T-helper 2 cell (primary cell): ENCODE results near the gene GPR156.

ENCODE experiments used
- DNase-seq, 5 experiments: peaks; one replicate each; pipeline versions ENCODE4 v3.0.0 to v3.0.0-alpha.2; 2012 to 2022

Gene GPR156

DNA sequence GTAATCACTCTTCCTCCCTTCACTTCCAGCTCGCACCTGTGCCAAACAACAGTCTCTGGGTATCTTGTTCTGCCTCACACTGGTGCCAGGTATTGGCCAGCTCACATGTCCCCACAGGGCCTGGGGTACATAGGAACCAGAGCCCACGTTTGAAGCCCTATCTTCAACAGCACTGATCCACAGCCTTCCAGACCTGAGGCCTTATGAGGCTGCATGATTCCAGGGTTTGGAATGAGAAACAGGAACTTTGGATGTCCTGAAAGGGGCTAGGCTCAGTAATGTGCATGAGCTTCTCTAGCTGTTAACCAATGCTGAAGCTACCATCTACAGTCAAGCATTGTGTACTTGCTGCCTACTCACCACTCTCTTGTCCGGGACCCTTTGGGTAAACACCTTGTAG is 92.4 kb downstream of the GPR156 start:
- DNase-seq: no peak

DNA sequence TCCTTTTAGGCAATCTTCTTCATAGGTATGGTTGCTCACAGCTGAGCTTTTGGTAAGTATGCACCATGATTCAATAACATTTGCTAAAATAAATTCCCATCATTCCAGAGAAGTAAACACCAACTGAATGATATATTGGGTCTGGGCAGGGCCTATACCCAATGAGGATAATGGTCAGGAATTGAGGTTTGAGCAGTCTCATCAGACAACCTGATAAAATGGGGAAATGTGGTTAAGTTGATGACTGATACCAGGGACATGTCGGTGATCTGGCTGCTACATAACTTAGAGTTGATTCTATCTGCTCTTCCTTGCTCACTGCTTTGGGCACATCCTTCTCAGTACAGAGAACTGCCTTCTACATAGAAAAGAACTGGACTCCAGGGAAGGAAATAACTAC is 92.9 kb downstream of the GPR156 start:
- DNase-seq: no peak

DNA sequence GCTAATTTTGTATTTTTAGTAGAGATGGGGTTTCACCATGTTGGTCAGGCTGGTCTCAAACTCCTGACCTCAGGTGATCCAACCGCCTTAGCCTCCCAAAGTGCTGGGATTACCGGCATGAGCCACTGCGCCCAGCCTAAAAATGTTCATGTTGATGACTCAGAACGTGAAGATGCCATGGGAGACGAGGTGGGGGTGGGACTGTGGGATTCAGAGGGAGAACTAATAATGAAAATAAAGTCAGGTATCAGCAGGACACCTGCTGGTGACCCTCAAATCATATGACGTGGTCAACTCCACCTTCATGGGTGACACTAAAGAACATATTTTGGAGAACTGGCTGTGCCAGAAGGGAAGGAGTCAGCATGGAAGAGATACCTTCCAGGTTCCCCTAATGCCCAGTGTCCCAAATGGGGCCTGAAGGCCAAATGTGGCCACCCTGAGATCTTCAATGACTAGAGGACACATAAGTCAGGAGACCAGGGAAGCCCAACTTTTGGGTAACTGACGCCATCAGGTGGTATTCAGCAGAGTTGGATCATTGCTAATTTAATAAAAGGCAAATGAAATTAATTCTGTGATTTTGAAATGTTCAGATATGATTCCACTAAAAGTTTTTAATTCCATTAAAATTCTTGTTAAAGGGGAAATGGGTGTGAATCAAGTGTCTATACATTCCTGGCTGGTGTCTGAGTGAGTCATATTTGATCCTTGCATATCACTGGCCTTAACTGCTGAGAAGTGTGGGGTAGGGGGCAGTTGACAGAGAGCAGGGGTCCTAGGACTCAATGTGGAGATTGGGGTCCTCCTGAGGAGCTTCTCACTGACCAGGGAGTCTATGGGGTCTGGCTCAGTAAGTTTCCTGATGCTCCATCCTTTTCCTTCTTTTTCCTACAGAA is 102.2 kb downstream of the GPR156 start:
- DNase-seq: peak in 1 of 5 experiments; percentile 21

DNA sequence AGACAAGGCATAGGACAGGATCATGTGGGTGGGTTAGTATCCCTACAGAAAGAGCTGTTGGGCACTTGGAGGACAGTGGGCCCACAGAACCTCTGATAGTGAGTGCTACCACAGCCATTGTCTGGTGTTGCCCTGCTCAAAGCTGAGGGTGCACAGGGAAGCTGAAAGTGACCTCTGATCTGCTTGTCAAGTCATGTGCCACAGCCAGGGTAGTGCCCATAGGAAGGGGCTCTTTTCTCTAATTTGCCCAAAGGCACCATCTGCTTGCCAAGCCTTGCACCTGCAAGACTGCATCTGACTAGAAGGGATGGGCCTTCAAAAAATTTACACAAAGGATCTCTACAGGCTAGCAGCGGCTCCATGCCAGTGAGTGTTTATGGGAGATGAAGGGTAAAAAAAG is 103.4 kb downstream of the GPR156 start:
- peak in 1 of 5 experiments; percentile 8 for DNase-seq

DNA sequence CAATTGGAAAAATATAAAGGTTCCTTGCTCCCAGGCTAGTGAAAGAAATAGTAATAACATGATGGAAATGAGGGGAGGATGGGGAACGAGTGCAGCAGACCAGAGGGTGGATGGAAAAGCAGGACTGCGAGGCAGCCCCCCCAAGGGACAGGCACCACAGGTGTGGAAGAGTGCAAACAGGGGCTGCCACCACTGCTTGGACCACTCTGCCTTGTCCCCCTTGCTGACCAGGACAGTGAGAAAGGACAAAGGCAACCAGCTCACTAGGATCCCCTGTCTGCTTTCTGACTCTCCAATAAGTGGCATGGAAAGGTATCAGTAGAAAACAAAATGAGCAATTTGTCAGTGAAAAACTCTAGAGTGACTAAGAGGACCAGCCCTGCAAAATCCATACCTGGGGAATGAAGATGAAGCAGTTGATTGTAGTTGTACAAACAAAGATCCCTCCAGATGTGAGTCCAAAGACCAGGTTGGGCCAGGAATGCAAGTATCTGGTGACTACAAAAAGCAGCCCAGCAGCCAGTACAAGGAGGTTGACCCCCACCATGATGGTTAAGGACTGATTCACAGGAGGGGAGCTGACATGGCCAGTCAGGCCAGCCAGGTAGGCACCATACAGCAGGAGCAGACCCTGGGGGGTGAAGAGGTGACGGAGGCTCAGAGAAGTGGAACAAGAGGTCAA is 104.2 kb downstream of the GPR156 start:
- no peak for DNase-seq

DNA sequence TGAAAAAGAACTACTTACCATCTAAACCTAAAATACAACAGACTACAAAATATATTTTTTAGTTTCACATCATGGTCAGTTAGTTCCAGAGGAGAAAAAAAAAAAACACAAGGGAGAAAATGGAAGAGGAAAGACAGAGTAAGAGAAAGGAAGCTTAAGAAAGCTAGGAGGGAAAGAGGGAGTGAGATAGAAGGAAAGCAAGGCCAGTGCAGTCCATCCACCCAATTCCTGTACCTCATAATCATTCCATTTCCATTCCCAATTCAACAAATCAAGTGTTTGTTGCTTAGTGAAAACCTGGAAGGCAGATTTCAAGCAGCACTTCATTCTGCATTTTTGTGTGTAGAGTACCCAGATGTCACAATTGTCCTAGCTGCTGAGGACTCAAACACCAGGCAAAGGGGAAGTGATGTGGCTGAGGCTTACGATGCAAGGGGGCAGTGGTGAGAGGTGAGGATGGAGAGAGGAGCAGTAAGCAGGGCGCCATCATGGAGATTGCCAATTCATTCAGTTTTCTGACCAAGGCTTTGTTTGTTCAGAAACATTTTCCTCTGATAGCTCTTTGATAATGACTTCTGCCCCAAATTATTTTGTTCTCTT is 107.2 kb downstream of the GPR156 start:
- no peak for DNase-seq

DNA sequence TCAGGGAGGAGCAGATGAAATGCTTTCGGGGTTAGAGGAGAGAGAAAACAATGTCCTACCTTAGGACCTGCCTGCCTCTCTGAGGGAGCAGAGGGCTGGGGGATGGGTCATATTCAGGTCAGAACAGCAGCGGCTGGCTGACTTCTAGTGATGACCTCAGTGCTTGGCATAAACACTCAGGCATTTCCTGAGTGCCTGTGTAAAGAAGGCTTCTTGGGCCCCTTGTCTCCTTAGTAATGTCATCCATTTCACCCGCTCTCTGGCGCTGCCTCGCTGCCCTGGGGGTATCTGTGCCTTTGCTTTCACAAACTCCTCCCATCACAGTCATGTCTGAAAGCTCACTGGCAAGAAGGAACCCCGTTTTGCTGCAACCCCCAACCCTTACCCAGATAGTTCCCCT is 107.9 kb downstream of the GPR156 start:
- DNase-seq: no peak

DNA sequence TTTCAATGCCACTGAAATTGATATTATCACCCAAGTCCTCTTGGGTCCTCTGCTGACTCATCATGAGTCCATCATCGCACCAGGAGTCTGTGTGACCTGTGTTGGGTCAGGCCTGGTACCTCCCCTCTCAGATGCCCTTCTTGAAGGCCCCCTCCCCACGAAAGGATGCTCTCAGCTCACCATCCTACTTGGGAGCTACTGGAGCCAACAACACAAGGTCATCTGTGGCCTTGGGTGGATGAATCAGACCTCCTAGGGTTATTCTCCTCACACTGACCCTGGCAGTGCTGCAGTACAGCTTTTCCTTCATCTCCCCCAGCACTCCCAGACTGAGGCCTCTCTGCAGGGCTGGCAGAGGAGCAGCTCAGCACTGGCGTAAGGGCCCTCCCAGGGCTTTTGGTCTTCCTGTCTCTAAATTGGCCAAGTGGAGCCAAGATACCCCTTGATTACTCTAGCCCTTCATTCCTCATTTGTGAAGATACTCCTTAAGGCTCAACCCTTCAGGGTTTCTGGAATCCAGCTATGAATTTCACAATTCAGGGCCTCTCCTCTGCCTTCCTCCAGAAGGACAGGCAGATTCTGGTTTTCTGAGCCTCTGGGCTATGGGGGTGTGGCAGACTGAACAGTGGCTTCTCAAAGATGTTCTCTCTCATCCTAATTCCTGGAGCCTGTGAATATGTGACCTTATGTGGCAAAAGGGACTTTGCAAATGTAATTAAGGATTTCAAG is 110.0 kb downstream of the GPR156 start:
- DNase-seq: no peak

DNA sequence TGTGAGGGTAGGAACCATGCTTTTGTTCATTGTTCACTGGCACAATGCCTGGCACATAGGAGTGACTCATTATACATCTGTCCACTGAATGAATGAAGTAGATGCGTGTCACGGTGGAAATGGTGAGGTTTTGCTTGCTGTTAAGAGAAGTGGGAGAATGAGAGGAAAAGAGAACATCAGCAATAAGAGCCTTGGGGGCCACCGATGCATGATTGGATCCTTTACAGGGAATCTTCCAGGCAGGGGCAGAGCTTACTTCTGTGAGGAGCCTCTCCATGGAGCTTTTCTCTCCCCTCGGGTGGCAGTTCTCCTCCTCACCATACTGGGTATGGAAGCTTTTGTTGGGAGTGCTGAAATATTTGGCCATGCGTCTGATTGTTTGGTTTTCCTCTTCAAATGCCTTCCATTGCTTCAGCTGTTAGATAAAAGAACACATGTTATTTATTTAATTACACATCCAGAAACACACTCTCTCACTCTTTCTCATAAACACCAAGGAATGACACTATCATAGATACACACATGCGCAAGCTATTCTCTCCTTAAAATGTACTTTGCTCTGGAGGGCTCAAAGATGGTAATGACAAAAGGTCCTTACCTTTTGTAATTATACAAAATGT is 111.9 kb downstream of the GPR156 start:
- no peak for DNase-seq

DNA sequence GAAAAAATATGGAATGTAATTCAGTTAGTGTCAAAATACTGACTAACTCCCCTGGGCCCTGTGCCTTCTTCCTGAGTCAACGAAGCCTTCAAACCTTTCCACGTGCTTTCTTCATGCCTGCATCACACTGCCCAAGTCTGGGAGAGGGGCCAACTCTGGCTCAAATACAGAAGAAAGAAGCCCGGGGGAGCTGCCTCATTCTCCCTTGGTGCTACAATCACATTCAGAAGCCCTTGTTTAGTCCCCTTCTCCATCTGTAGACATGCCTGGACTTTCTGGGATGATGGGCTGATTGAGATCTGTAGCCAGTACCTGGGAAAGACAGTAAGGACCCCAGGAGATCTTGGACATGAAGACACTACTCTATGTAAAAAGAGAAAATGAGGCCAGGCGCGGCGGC is 113.0 kb downstream of the GPR156 start:
- DNase-seq: no peak

DNA sequence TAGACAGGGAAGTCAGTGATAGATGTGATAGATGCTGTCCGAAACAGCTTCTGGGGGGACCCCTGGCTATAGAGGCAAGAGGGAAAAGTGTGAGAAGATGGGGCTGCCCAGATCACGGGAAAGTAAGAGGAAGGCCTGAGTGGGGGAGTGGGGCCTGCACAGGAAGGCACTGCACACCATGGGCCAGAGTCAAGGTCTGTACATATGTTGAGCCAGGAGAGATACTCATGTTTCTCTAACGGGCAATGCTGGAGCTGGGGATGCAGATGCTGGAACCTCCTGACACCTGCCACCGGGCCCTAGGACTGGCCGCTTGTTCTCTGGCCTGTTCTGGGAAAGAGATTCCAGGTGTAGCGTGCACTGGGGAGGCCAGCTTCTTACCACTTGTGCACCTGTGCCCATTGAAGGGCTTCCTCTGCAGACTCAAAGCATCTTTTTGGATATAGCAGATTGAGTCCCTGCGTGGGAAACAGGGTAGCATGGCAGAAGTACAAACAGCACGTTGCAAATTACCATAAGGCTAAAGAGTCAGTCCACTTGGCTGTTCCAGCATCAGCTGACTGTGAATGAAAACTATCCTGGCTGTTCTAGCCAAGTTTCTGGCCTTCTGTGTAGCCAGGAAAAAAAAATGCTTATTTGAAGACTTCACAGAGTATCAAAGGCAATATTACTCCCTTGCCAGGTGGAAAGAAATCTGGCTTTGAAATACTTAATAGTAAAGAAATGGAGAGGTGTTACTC is 113.7 kb downstream of the GPR156 start:
- DNase-seq: no peak

DNA sequence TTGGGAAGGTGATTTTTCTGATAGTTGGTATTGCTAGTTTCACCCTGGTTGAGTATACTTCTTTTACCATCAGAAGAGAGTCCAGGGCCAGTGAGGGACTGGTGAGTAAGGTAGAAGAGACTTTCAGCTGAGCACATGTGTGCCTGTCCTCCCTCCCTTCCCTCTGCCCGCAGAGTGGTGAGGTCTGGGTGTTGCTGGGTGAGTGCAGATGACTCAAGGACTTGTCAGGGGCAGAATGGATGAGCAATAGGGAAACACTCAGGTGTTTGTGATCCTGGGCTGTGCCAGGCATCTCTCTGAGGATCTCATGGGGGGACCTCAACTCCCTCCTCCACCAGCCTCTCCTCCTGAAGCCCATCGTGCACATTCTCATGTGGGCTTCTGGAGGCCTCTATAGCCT is 114.8 kb downstream of the GPR156 start:
- no peak for DNase-seq

DNA sequence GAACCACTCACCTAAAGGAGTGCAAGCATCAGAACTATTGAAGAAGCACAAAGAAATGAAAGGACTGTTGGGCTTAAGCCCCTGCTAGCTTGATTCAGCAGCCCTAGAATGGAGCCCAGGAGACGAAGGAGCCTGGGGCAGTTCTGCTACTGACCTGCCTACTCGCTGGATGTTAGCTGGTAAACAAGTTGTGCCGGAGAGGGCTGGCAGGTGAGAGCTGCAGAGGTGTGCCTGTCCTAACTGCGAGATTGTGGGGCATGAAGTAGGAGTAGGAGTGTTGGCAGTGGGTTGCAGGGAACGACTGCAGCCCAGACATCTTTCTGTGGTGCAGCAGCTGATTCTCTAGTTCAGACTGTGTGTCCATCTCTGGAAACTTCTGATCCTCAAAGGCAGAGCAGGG is 115.6 kb downstream of the GPR156 start:
- DNase-seq: no peak

DNA sequence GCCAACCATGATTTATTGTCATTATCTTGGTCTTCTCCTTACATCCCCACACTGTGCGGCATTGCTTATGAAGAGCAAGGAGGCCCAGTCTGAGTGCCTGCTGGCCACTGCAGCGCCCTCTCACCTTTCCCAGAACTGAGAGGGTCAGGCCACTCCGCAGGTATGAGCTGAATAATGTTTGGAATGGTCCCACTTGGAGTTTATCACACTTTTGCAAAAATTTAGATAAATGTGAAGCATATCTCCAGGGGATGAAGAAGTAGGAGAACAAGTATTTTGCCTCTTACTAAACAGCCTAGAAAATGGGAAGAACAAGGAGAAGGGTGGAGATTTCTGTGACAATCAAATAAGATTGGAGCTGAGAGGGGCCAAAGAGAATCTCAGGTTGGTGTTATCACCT is 116.4 kb downstream of the GPR156 start:
- no peak for DNase-seq

DNA sequence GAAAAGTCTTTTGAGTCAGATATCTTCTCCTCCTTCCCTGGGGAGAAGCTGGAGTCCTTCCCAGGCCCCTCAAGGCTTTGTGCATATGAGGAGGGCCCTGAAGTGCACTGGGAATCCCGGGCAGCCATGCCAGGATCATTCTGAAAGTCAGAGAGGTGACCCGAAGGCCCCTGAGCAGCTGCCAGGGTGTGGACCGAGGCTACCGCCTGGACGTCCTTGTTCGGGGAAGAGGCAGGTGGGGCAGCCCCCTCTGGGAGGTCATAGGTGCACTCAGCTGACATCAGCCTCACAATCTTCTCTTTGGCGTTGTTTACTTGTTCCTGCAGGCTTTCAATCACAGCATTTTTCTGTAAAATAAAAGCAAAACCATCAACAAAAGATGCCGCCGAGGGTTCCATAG is 117.0 kb downstream of the GPR156 start:
- DNase-seq: no peak

DNA sequence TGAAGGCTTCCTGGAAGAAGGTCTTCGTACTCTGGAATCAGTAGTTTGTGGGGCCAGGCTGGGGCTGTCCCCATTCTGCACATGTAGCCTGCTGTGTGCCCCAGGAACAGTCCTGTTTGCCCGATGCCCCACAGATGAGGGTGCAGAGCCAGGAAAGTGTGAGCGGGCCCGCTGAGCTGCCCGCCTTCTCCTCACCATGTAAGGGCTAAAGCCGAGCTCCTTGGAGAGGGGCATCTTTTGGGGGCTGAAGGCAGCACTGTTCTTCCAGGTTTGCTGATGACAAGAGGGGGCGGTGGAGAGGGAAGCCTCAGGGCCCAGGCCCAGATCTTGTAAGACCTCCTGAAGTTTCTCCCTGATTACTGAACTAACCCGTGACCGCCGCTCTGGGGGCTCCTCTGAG is 117.5 kb downstream of the GPR156 start:
- no peak for DNase-seq

DNA sequence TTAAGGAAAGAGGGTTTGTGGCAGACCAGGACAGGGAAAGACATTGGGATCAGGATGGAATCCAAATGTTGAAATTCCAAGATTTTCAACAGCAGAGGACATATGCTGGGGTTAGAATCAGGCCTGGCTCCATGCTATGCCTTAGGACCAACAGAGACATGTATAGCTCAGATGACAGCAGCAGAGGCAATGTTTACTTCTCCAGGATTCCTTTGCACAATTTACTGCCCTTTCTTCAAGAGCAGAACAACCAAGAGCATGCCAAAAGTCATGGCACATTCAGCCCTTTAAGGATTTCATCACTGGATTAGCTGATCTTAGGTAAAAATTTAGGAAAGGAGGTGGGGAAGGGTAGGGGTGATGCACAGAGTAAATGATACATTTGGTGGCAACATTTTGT is 121.2 kb downstream of the GPR156 start:
- DNase-seq: no peak

DNA sequence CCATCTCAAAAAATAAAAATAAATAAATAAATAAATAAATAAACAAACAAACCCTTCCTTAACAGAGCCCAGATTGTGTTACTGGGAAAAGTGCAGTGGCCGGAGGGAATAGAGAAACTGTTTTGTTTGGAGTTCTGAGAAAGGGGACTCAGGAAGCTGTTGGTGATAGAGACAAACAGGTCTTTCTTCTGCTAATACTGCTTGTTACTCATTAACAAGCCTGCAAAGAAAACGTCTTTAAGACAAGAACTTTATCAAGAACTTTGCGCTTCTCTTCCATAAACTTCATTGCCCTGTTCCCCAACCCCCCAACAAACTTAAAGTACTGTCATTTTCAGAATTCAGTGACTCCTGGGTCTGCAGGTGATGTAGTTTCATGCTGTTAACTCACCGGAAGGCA is 122.0 kb downstream of the GPR156 start:
- DNase-seq: no peak

DNA sequence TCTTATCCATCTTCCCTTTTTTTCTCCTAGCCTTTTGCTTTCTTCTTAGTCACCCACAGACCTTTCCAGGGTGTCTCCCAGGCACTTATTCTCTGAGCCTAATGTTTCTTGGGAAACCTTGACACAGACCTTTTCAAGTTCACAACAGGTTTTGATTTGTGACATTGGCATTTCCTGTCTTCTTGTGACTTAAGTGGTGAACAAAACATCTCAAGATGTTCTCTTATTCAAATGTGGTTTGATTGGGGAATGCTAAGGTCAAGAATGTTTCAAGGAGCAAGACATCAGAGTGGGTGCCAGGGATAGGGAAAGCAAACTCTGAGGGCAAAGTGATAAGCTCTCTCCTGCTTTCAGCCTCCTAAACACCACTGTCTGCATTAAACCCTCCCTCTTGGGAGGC is 122.6 kb downstream of the GPR156 start:
- no peak for DNase-seq

DNA sequence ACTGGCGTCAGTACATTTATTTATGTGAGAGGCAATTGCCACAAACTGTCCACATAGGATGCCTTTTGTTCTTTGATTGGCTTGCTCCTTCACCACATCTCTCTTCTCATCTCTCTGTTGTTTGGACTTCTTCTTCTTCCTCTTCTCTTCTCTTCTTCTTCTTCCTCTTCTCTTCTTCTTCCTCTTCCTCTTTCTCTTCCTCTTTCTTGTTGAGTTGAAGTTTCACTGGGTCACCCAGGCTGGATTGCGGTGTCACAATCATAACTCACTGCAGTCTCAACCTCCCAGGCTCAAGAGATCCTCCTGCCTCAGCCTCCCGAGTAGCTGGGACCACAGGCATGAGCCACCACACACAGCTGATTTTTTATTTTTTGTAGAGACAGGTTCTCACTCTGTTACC is 123.1 kb downstream of the GPR156 start:
- DNase-seq: no peak

DNA sequence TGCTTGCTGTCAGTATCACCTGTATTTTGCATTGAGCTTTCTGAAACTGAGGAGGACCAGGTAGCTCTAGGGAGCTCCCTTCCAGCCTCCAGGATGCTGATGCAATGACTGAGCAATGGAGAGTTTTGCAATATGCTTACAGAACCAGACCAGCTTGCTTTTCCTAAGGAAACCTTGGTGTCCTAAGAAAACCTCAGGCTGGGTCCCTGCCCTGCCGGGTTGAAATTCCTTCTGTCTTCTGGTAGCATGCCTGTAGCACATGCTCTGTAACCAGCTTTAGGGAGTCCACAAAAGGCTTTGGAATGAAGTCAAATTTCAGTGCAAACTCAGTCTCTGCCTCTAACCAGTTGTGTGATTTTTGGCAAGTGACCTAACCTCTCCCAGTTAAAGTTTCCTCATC is 125.0 kb downstream of the GPR156 start:
- no peak for DNase-seq

DNA sequence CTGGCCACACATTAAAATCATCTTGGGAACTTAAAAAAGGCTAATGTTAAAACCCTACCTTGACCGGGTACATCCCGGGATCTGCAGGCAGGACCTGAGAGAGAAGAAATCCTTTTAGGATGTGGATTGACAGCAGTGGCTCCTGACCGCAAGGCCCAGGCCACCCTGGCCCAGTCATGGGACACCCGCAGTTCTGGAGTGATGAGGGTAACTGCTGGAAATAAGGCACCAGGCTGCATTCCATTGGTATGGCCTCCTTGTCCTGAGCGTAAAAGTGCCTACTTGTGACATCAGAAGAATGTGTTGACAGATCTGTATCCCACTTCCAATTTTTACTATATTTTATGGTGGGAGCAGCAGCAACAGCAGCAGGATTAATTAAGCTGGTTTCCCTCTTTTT is 127.3 kb downstream of the GPR156 start:
- DNase-seq: no peak
